GM10248 (cell line): ENCODE results near the gene PAF1.

Experiments
- CTCF ChIA-PET: fragments of 300-600 bp; sonication (Branson Sonifier 250); formaldehyde crosslinking; extraction: SDS; loops from one replicate; lab custom pipeline; 2021; ENCODE audit warnings: antibody characterized with exemption; lab: Yijun Ruan, JAX
- POLR2A ChIA-PET: fragments of 350-650 bp; sonication (Branson Sonifier 250); formaldehyde crosslinking; extraction: SDS; loops from one replicate; lab custom pipeline; 2020; ENCODE audit warnings: antibody characterized with exemption; lab: Yijun Ruan, JAX
- DNase-seq: peaks from one replicate; pipeline ENCODE4 v3.0.0; 2012; ENCODE audit errors: extremely low spot score
- TF ChIP-seq, protein P1 (sequence below): IDR thresholded peaks from 2 replicates; pipeline ENCODE4 v1.5.1; 2012; ENCODE audit warnings: mild to moderate bottlenecking, low read depth; ENCODE audit errors: extremely low read depth, missing control alignments, control extremely low read depth

Gene PAF1

DNA sequence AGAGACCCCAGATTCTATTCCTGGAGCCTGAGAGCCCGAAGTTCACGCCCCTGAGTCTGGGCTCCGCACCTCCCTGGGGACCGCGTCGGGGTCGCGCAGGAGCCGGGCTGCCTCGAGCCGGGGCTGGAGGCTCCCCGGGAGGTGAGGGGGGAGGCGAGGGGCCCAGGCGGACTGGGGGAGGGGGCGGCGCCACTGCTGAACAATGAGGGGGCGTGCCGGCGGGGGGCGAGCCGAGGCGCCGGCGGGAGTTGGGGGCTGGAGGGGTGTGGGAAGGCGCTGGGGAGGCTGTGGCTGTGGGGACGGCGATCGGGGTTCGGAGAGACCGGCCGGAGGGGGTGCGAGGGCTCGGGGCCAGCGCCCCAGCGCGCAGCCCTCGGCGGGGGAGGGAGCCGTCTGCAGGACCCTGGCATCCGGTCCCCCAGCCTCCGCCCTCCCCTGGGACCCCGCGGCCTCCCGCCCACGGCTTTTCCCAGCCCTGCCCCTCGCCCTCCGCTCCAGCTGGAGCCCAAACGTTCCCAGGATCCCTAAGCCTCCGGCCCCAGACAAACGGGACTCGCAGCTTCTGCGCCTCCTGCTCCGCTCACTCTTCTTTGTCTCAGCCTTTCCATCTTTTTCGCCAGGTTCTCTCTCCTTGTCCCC is 22.5 kb upstream of the PAF1 start:
- TF ChIP-seq, protein P1, sequence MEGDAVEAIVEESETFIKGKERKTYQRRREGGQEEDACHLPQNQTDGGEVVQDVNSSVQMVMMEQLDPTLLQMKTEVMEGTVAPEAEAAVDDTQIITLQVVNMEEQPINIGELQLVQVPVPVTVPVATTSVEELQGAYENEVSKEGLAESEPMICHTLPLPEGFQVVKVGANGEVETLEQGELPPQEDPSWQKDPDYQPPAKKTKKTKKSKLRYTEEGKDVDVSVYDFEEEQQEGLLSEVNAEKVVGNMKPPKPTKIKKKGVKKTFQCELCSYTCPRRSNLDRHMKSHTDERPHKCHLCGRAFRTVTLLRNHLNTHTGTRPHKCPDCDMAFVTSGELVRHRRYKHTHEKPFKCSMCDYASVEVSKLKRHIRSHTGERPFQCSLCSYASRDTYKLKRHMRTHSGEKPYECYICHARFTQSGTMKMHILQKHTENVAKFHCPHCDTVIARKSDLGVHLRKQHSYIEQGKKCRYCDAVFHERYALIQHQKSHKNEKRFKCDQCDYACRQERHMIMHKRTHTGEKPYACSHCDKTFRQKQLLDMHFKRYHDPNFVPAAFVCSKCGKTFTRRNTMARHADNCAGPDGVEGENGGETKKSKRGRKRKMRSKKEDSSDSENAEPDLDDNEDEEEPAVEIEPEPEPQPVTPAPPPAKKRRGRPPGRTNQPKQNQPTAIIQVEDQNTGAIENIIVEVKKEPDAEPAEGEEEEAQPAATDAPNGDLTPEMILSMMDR = no peak
- no peak for DNase-seq
- POLR2A ChIA-PET = interaction anchor here (0.6 to 1.5 kb wide), 2 partner anchors 16 to 46 kb away, joined by 3 to 7 read pairs; no protein-coding TSS in a partner anchor
- CTCF ChIA-PET = interaction anchor here (1.1 to 1.5 kb wide), 7 partner anchors 16 to 120 kb away, joined by 3 to 5 read pairs (median 4); partner anchors contain the start of genes EID2B, RPS16 and SAMD4B

GRCh38 chr19:39412867-39413271 is 22.0 kb upstream of the PAF1 start:
- DNase-seq = no peak
- CTCF ChIA-PET = interaction anchor here (1.1 to 2.3 kb wide), 9 partner anchors 8 to 291 kb away, joined by 4 to 103 read pairs (median 7); no protein-coding TSS in a partner anchor
- POLR2A ChIA-PET = interaction anchor here (0.7 to 2.3 kb wide), 4 partner anchors 8 to 99 kb away, joined by 3 to 23 read pairs (median 4); no protein-coding TSS in a partner anchor
- TF ChIP-seq, protein P1 = no peak

- TF ChIP-seq, protein P1 = peak; percentile 88
- POLR2A ChIA-PET = interaction anchor here (0.7 to 2.3 kb wide), 6 partner anchors 9 to 100 kb away, joined by 3 to 23 read pairs (median 4); partner anchors contain the start of gene RPS16
- CTCF ChIA-PET = interaction anchor here (0.7 to 2.3 kb wide), 19 partner anchors 9 to 358 kb away, joined by 3 to 103 read pairs (median 6); partner anchors contain the start of genes MED29, PAF1 and SAMD4B
- DNase-seq = peak; percentile 98
Observed at GRCh38 chr19:39412100-39412866, 21.4 kb upstream of the PAF1 start, which contains the start of gene PLEKHG2. PLEKHG2 (plus strand) TSS chr19:39412669; CDS start chr19:39414087, 1,418 bp downstream.

- CTCF ChIA-PET = interaction anchor here (0.7 to 2.3 kb wide), 20 partner anchors 8 to 290 kb away, joined by 3 to 103 read pairs (median 5); partner anchors contain the start of genes MED29, PAF1 and SAMD4B
- POLR2A ChIA-PET = interaction anchor here (0.5 to 2.3 kb wide), 5 partner anchors 9 to 24 kb away, joined by 3 to 23 read pairs (median 4); partner anchors contain the start of gene RPS16
- DNase-seq = peak; percentile 57
- TF ChIP-seq, protein P1 = peak; percentile 86
Observed at GRCh38 chr19:39411832-39412099, 20.9 kb upstream of the PAF1 start.

GRCh38 chr19:39411081-39411831 is 20.4 kb upstream of the PAF1 start:
- POLR2A ChIA-PET = interaction anchor here (0.5 to 2.3 kb wide), 4 partner anchors 10 to 25 kb away, joined by 3 to 23 read pairs (median 10); partner anchors contain the start of gene RPS16
- TF ChIP-seq, protein P1 = no peak
- CTCF ChIA-PET = interaction anchor here (0.7 to 2.3 kb wide), 19 partner anchors 8 to 289 kb away, joined by 3 to 103 read pairs (median 6); partner anchors contain the start of genes MED29, PAF1 and SAMD4B
- peak; percentile 48 for DNase-seq
